HepG2 (cell line): ENCODE results near the gene DOC2A. TPM values are rescaled to one million over a fixed set of nuclear protein-coding genes. Genes with fewer than 3 reads are reported as not detected.

Experiments used
- ATAC-seq: fragments of 200-7000 bp; cut with Tn5 transposase; 3 replicates; pipeline ENCODE4 v1.9.1; 2020; ENCODE audit warnings: mild to moderate bottlenecking, moderate library complexity
- BruUV-seq: library from RNA; stranded (reverse); fragments of 400-500 nt; replicated peaks from 2 replicates; lab custom pipeline; 2021; lab: Mats Ljungman, UMichigan
- CTCF ChIA-PET: fragments of 300-600 bp; formaldehyde crosslinking; extraction: SDS; loops from one replicate; lab custom pipeline; 2021; ENCODE audit warnings: low total read pairs, inconsistent platforms, low intra/inter-chr PET ratio; lab: Yijun Ruan, JAX
- POLR2A ChIA-PET: fragments of 350-600 bp; sonication (Branson Sonifier 250); formaldehyde crosslinking; loops from one replicate; lab custom pipeline; 2020; ENCODE audit warnings: antibody characterized with exemption, inconsistent platforms; lab: Yijun Ruan, JAX
- DNase-seq: peaks from one replicate; pipeline ENCODE4 v3.0.0-alpha.2; 2015; ENCODE audit warnings: low spot score
- FAIRE-seq: peaks from 3 replicates; lab custom pipeline; 2011; peaks lifted over from hg19 to GRCh38; lab: Jason Lieb, UNC
- H2AFZ ChIP-seq: one replicate; pipeline ENCODE4 v1.6.1; 2011; ENCODE audit warnings: low read length, inconsistent platforms
- H3K27ac ChIP-seq: fragments of 300-600 bp; 3 replicates; pipeline ENCODE4 v1.8.0; 2011; ENCODE audit warnings: mixed run types, mild to moderate bottlenecking, mixed read lengths, low read length, inconsistent platforms; ENCODE audit not compliant: insufficient read depth; ENCODE audit errors: extremely low read length
- H3K27me3 ChIP-seq, 2 experiments: fragments of 200-600 bp in 1 of 2; 2 replicates in 1 of 2; 3 replicates in 1 of 2; pipeline versions ENCODE4 v1.6.0 to v1.8.0; 2011; ENCODE audit warnings: low read length in 2 of 2, mild to moderate bottlenecking in 2 of 2, moderate library complexity in 2 of 2, inconsistent platforms in 1 of 2; ENCODE audit not compliant: insufficient read depth in 2 of 2, control insufficient read depth in 1 of 2
- H3K36me3 ChIP-seq, 2 experiments: fragments of 200-600 bp in 1 of 2; replicated peaks in 1 of 2; 2 replicates in 1 of 2; 3 replicates in 1 of 2; pipeline versions ENCODE4 v1.5.1 to v1.8.0; 2011; ENCODE audit warnings: low read length in 2 of 2, inconsistent platforms in 1 of 2; ENCODE audit not compliant: insufficient read depth in 2 of 2, control insufficient read depth in 1 of 2
- H3K4me1 ChIP-seq: 2 replicates; pipeline ENCODE4 v1.5.1; 2012; ENCODE audit warnings: low read length, inconsistent platforms; ENCODE audit not compliant: insufficient read depth
- H3K4me2 ChIP-seq: 2 replicates; pipeline ENCODE4 v1.6.0; 2011; ENCODE audit warnings: low read depth, low read length, inconsistent platforms
- H3K4me3 ChIP-seq, 3 experiments: fragments of 200-600 bp in 1 of 3; sonication (generic), shearing (Covaris generic) in 1 of 3; replicated peaks in 1 of 3; 2 replicates each; pipeline ENCODE4 v1.5.1; 2011 to 2016; ENCODE audit warnings: low read length in 3 of 3, inconsistent platforms in 2 of 3, low read depth in 2 of 3, mild to moderate bottlenecking in 2 of 3, control low read depth in 1 of 3, mixed read lengths in 1 of 3; ENCODE audit not compliant: insufficient read depth in 1 of 3
- H3K79me2 ChIP-seq: one replicate; pipeline ENCODE4 v1.6.1; 2011; ENCODE audit warnings: low read length, inconsistent platforms; ENCODE audit not compliant: insufficient read depth
- H3K9ac ChIP-seq: 2 replicates; pipeline ENCODE4 v1.6.0; 2011; ENCODE audit warnings: mild to moderate bottlenecking, low read depth, low read length, inconsistent platforms; ENCODE audit not compliant: insufficient read depth
- H3K9me3 ChIP-seq: 2 replicates; pipeline ENCODE4 v1.5.1; 2012; ENCODE audit warnings: mild to moderate bottlenecking, low read length
- H4K20me1 ChIP-seq: 2 replicates; pipeline ENCODE4 v1.6.0; 2011; ENCODE audit warnings: inconsistent platforms, mild to moderate bottlenecking, low read length, moderate library complexity; ENCODE audit not compliant: insufficient read depth
- CHD4 ChIP-seq: fragments of 200-600 bp; sonication (generic); IDR thresholded peaks from 2 replicates; pipeline ENCODE4 v1.7.0; 2017; ENCODE audit warnings: mild to moderate bottlenecking, low read length, borderline replicate concordance
- CTCF ChIP-seq: sonication (generic); formaldehyde crosslinking; IDR thresholded peaks from 2 replicates; pipeline ENCODE4 v1.5.0; 2020; ENCODE audit warnings: mild to moderate bottlenecking, missing genetic modification reagents, moderate library complexity
- STAG1 ChIP-seq: sonication (generic); formaldehyde crosslinking; IDR thresholded peaks from 2 replicates; pipeline ENCODE4 v1.4.0; 2020; ENCODE audit warnings: missing genetic modification reagents
- WGBS: methylation state at CpG from one replicate; pipeline ENCODE4 v1.1.6; 2017; ENCODE audit warnings: low lambda C conversion rate; 5-methylcytosine and 5-hydroxymethylcytosine counted together
- in situ Hi-C: cut with HindIII; loops from 2 replicates; pipeline ENCODE4 v1.10.0; 2017; ENCODE audit warnings: low pct_unique_long_range_greater_than_20kb; ENCODE audit not compliant: extremely low pct_ligation_motif_present
- intact Hi-C: fragments of 100-400 bp; cut with micrococcal nuclease; formaldehyde crosslinking; loops from one replicate; pipeline ENCODE4 v1.10.0; 2022; ENCODE audit not compliant: unreplicated experiment
- polyA plus RNA-seq, 8 experiments: library from polyadenylated mRNA; depleted of rRNA in 3 of 8; stranded (reverse) in 7 of 8; unstranded in 1 of 8; fragments of >200 nt; fragmentation: Illumina TruSeq in 4 of 8; extraction: Trizol in 4 of 8; gene quantifications; 2 replicates each; pipeline versions ENCODE4 v1.2.1 to v1.2.3, GENCODE V29; 2011 to 2016; ENCODE audit warnings: low read depth in 4 of 8, missing spikeins in 1 of 8, mixed read lengths in 1 of 8; ENCODE audit not compliant: insufficient read depth in 1 of 8
- total RNA-seq, 5 experiments: library from RNA; depleted of rRNA; stranded (reverse); fragments of >200 nt; fragmentation: Illumina TruSeq; extraction: Trizol; gene quantifications; 2 replicates each; pipeline ENCODE4 v1.2.3, GENCODE V29; 2016; ENCODE audit warnings: low read depth in 1 of 5
- TF ChIP-seq, protein P1 (sequence below): sonication (generic); formaldehyde crosslinking; IDR thresholded peaks from 2 replicates; pipeline ENCODE4 v1.4.0; 2020; ENCODE audit warnings: missing genetic modification reagents, mild to moderate bottlenecking, borderline replicate concordance

The DOC2A gene
- total and polyA plus RNA-seq, 2 of the 13 experiments (the other 11 are each of a cell fraction or from before 2014, with no cell fraction given) = 0.15 to 0.55 TPM

DNA sequence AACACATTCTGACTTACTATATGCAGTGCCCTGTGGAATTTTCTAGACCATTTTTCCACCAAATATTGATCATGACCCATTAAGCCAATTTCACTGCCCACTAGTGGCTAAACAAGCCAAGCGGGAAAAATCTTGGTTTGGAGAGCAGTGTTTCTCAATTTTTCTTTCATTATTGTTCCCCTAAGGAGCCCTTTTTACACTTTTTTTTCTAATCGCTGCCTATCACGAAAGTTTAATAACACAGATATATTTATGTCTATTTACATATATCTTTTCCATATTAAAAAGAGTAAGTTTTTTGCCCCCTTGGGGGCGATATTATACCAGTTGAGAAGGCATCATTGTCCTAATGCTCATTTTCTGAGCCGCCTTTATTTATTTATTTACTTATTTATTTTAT is 31.0 kb upstream of the DOC2A start:
- intact Hi-C loops (loop anchor here (1.0 kb wide), 1 partner anchor 50 kb away; no protein-coding TSS in a partner anchor), in situ Hi-C loops (no loop called here)
- H3K4me3 ChIP-seq = no peak overlapping the region
- H3K36me3 ChIP-seq = no peaks in the 10 kb centered on the region
- TF ChIP-seq, protein P1, sequence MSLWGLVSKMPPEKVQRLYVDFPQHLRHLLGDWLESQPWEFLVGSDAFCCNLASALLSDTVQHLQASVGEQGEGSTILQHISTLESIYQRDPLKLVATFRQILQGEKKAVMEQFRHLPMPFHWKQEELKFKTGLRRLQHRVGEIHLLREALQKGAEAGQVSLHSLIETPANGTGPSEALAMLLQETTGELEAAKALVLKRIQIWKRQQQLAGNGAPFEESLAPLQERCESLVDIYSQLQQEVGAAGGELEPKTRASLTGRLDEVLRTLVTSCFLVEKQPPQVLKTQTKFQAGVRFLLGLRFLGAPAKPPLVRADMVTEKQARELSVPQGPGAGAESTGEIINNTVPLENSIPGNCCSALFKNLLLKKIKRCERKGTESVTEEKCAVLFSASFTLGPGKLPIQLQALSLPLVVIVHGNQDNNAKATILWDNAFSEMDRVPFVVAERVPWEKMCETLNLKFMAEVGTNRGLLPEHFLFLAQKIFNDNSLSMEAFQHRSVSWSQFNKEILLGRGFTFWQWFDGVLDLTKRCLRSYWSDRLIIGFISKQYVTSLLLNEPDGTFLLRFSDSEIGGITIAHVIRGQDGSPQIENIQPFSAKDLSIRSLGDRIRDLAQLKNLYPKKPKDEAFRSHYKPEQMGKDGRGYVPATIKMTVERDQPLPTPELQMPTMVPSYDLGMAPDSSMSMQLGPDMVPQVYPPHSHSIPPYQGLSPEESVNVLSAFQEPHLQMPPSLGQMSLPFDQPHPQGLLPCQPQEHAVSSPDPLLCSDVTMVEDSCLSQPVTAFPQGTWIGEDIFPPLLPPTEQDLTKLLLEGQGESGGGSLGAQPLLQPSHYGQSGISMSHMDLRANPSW (CRISPR knock-in tag) = no peak
- TF ChIP-seq STAG1 (CRISPR knock-in tag) = peak; percentile 32
- no peak for TF ChIP-seq CHD4
- peak; percentile 31; the same call in 1 of the 2 replicates for TF ChIP-seq CTCF (CRISPR knock-in tag)
- H3K27me3 ChIP-seq = peaks cover 0 to 20% of the 10 kb centered on the region in 2 experiments; a peak in 2 of 5 replicates
- H3K27ac ChIP-seq = no peak overlapping the region
- ChIA-PET CTCF (interaction anchor here (1.4 to 2.1 kb wide), 2 partner anchors 13 to 50 kb away, joined by 6 to 8 read pairs; partner anchors contain the start of gene TBX6), POLR2A (no interaction called here)
- H3K9ac ChIP-seq = no peak overlapping the region
- no peak for ATAC-seq
- WGBS = 22% methylated on average over 5 of the region's 5 CpGs
- no TSS peak for BruUV-seq
- H3K79me2 ChIP-seq = no peaks in the 10 kb centered on the region
- H3K4me1 ChIP-seq = peaks cover 22% of the 10 kb centered on the region
- H2AFZ ChIP-seq = no peak overlapping the region
- no peaks in the 10 kb centered on the region for H3K9me3 ChIP-seq
- H3K4me2 ChIP-seq = no peak overlapping the region
- FAIRE-seq = no peak
- H4K20me1 ChIP-seq = no peaks in the 10 kb centered on the region
- no peak for DNase-seq
